Activated CD4-positive, alpha-beta T cell treated with anti-CD3 and anti-CD28 coated beads, Interleukin-2, amount 50 U/mL, for 4 hours (primary cell): ENCODE results near the gene ATF4.
A peak's percentile ranks its signal among the peaks of the same experiment; 100 is the strongest.
"Not testable (repeated sequence)": the region's sequence is repeated elsewhere in the genome, so short reads cannot be mapped to it uniquely, and the experiment has no call there.

Experiments used
- DNase-seq, 2 experiments: peaks; one replicate each; pipeline ENCODE4 v3.0.0-alpha.2; 2020

The ATF4 gene

GRCh38 chr22:39512026-39512425, 8.3 kb upstream of the ATF4 start:
- DNase-seq = no peak

GRCh38 chr22:39513791-39514190, 6.6 kb upstream of the ATF4 start:
- no peak for DNase-seq

- DNase-seq = peak; percentile 46 to 61
Observed at GRCh38 chr22:39514373-39514973, 5.9 kb upstream of the ATF4 start.

GRCh38 chr22:39515266-39516050, 4.9 kb upstream of the ATF4 start:
- DNase-seq = no peak

GRCh38 chr22:39517470-39517869, 2.9 kb upstream of the ATF4 start:
- DNase-seq = no peak

- no peak for DNase-seq
Observed at GRCh38 chr22:39518144-39518786, 2.1 kb upstream of the ATF4 start.

- no peak for DNase-seq
Observed at GRCh38 chr22:39518996-39519680, 1.2 kb upstream of the ATF4 start.

GRCh38 chr22:39519681-39520225, 609 bp upstream of the ATF4 start:
- no peak for DNase-seq

- not testable (repeated sequence) for DNase-seq
Observed at GRCh38 chr22:39521106-39521885, 934 bp downstream of the ATF4 start.

- DNase-seq = not testable (repeated sequence)
Observed at GRCh38 chr22:39522091-39522490, 1.7 kb downstream of the ATF4 start.

GRCh38 chr22:39522567-39523300, 2.4 kb downstream of the ATF4 start:
- DNase-seq = no peak

GRCh38 chr22:39524089-39524752, 3.9 kb downstream of the ATF4 start:
- no peak for DNase-seq

GRCh38 chr22:39524753-39525657, 4.6 kb downstream of the ATF4 start:
- DNase-seq = no peak

GRCh38 chr22:39525658-39525975, 5.3 kb downstream of the ATF4 start:
- DNase-seq = no peak

- no peak for DNase-seq
Observed at GRCh38 chr22:39526736-39527171, 6.4 kb downstream of the ATF4 start.

GRCh38 chr22:39527481-39527961, 7.2 kb downstream of the ATF4 start:
- no peak for DNase-seq

GRCh38 chr22:39528080-39528661, 7.8 kb downstream of the ATF4 start:
- DNase-seq = no peak

GRCh38 chr22:39528681-39529486, 8.5 kb downstream of the ATF4 start:
- DNase-seq = peak; percentile 85 to 86

- DNase-seq = no peak
Observed at GRCh38 chr22:39529487-39529851, 9.1 kb downstream of the ATF4 start.
